SK-N-SH (cell line): ENCODE data around the gene PRKN.
"Not testable (repeated sequence)": the region's sequence is repeated elsewhere in the genome, so short reads cannot be mapped to it uniquely, and the experiment has no call there.

Experiments
- CHD2 ChIP-seq: fragments of 150-350 bp; IDR thresholded peaks from 2 replicates; pipeline ENCODE4 v1.6.1; 2018; ENCODE audit warnings: low read length; ENCODE audit not compliant: partially characterized antibody
- EP300 ChIP-seq, 2 experiments: IDR thresholded peaks; 2 replicates each; pipeline versions ENCODE4 v1.4.0 to v1.6.1; 2012; ENCODE audit warnings: borderline replicate concordance in 1 of 2, low read depth in 1 of 2, low read length in 1 of 2
- EZH2phosphoT487 ChIP-seq: fragments of 200-600 bp; sonication (generic); IDR thresholded peaks from 2 replicates; pipeline ENCODE4 v1.6.1; 2017; ENCODE audit warnings: low read depth, mixed run types, mild to moderate bottlenecking, antibody characterized with exemption, moderate library complexity, borderline replicate concordance
- GABPA ChIP-seq: IDR thresholded peaks from 2 replicates; pipeline ENCODE4 v1.4.0; 2012; ENCODE audit warnings: low read depth, mild to moderate bottlenecking
- GATA2 ChIP-seq: sonication (generic); formaldehyde crosslinking; IDR thresholded peaks from 2 replicates; pipeline ENCODE4 v1.5.0; 2020; ENCODE audit warnings: mild to moderate bottlenecking, missing genetic modification reagents
- JUND ChIP-seq: IDR thresholded peaks from 2 replicates; pipeline ENCODE4 v1.4.0; 2012
- RAD21 ChIP-seq: IDR thresholded peaks from 2 replicates; pipeline ENCODE4 v1.6.1; 2012; ENCODE audit warnings: mild to moderate bottlenecking, low read length
- RCOR1 ChIP-seq: fragments of 150-350 bp; IDR thresholded peaks from 2 replicates; pipeline ENCODE4 v1.6.1; 2017; ENCODE audit warnings: antibody characterized with exemption, low read length
- SIN3A ChIP-seq: IDR thresholded peaks from 2 replicates; pipeline ENCODE4 v1.6.1; 2012; ENCODE audit warnings: low read depth, mild to moderate bottlenecking, low read length, moderate library complexity, borderline replicate concordance
- YY1 ChIP-seq: IDR thresholded peaks from 2 replicates; pipeline ENCODE4 v1.4.0; 2012; ENCODE audit warnings: low read depth, mild to moderate bottlenecking
- TF ChIP-seq, protein P1 (sequence below): fragments of 200-600 bp; sonication (generic); IDR thresholded peaks from 2 replicates; pipeline ENCODE4 v1.6.1; 2017; ENCODE audit warnings: antibody characterized with exemption, mild to moderate bottlenecking, moderate library complexity

- TF ChIP-seq JUND; CHD2; RAD21; SIN3A; YY1; EP300 (IDR thresholded peaks at IDR 0.05; ENCODE audit: borderline replicate concordance in 1 of 2, low read depth in 1 of 2, low read length in 1 of 2); RCOR1; EZH2phosphoT487; GABPA; GATA2: not testable (repeated sequence)
- TF ChIP-seq, protein P1, sequence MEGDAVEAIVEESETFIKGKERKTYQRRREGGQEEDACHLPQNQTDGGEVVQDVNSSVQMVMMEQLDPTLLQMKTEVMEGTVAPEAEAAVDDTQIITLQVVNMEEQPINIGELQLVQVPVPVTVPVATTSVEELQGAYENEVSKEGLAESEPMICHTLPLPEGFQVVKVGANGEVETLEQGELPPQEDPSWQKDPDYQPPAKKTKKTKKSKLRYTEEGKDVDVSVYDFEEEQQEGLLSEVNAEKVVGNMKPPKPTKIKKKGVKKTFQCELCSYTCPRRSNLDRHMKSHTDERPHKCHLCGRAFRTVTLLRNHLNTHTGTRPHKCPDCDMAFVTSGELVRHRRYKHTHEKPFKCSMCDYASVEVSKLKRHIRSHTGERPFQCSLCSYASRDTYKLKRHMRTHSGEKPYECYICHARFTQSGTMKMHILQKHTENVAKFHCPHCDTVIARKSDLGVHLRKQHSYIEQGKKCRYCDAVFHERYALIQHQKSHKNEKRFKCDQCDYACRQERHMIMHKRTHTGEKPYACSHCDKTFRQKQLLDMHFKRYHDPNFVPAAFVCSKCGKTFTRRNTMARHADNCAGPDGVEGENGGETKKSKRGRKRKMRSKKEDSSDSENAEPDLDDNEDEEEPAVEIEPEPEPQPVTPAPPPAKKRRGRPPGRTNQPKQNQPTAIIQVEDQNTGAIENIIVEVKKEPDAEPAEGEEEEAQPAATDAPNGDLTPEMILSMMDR = not testable (repeated sequence)
Observed at GRCh38 chr6:161313475-161313874, 1414.1 kb downstream of the PRKN start.
